Activated T-cell treated with anti-CD3 and anti-CD28 coated beads for 24 hours (primary cell): Measurements from ENCODE around the gene UTP15.
A peak's percentile ranks its signal among the peaks of the same experiment; 100 is the strongest.

Experiments
- DNase-seq: peaks from one replicate; pipeline ENCODE4 v3.0.0-alpha.2; 2020; ENCODE audit warnings: low read depth

Gene UTP15

DNA sequence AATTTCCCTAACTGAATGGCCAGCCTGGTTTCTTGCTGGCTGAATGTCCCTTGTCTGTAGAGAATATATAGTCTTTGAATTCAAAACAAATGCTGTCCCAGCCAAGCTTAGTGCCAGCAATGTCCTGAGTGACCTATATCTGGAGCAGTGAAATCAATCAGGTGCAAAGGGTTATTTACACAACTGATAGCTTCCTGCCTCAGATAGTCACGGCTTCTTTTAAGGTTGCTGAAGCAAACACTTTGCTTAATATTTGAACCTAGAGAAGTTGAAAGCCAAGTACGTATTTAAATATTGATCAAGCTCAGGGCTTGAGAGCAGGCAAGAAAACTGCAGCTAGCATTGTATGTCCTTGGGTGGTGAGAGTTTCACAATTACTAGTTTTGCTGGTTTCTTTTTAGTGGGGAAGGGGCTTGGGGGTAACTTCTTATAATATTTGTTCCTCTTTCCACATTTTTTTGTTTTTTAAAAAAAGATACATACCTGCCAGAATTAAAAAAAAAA, 58.4 kb downstream of the UTP15 start:
- DNase-seq = no peak

- DNase-seq = no peak
Observed at GRCh38 chr5:73624888-73625287, 59.3 kb downstream of the UTP15 start.

DNA sequence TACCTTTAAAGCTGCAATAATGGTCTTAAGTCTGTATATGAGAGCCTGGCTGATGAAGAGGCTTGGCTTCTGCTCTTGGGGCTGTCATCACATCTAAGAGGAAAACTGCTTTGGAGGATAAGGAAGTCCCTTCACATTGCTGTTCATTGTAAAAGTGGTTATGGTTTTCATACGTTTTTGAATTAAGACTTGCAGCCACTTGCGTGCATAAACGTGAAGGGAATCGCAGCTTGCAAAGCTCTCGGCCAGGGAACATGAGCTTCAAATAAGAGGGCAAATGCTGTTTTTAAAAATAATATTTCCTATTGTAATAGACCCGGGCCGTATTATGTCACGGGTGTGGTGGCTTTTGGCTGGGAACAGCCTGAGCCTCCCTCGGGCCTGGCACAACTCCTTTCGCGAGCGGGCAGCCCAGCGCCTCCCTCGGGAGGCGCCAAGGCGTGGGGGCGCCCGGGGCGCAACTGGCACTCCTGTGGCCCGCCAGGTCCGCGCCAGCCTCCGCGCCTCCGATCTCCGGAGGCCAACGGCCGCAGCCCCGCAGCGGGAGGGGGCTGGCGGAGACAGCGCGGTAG, 59.9 kb downstream of the UTP15 start:
- DNase-seq = no peak

DNA sequence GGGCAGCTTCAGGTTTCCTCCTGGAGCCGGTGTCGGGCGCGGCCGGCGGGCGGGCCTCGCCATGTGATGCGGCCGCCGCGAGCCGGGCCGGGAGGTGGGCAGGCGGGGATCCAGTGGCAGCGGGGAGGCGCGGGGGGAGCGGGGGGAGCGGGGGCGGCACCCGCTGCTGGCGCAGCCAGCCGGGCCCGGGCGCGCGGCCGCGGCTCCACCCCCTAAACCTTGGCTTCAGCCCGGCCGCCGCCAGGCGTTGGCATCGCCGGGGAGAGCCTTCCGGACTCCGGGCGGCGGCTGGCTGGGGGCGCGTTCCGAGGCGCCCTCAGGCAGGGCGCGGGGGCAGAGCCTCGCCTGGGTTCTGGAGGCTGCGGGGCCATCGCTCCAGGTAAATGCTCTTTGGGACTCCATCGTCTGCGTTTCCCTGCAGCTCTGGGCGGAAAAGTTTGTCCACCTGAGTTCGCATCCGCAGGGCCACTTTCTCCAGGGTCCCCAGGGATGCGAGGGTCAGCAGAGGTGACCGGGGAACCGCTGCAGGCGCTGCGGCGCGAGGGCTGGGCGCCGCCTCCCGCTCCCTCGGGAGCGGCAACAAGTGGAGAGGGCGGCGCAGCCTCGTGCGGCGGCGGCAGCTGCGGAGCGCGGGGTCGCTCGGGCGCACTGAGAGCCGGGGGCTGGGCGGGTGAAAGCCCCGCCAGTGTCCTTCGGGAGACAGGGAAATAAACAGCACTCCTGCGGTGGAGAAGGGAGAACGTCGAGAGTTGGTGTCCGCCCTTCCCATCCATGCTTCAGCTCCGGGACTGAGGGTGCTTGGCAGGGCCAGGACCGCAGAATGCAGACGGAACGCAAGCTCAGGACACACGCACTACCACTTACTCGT, 60.6 kb downstream of the UTP15 start, which contains the start of gene ARHGEF28:
Gene ARHGEF28 (plus strand): TSS at position 253 of the 868 bp plus-strand sequence. CDS start 58,656 bp downstream, outside the sequence.
- peak; percentile 8 for DNase-seq

DNA sequence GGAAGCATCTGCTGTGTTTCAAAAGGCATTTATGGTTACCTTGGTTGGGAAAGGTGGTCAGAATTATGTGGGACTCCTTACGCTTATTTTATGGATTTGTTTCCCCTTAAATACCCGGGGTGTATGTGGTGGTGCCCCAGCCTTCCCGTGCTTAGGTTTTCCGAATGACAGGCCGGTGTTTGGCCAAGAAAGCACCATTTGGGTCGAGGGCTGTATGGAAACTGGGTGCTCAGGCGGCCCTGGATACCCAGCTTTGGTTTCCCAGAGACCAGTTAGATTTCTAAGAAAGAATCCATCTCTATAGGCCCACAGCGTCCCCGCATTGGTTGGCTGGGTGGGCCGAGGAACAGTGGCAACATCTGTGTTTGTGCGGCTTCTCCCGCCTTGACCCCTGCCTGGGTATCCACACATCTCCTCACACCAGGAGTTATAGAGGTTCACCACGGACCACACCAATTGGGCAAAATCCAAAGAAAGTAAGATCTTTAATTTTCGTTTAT, 61.3 kb downstream of the UTP15 start:
- no peak for DNase-seq

DNA sequence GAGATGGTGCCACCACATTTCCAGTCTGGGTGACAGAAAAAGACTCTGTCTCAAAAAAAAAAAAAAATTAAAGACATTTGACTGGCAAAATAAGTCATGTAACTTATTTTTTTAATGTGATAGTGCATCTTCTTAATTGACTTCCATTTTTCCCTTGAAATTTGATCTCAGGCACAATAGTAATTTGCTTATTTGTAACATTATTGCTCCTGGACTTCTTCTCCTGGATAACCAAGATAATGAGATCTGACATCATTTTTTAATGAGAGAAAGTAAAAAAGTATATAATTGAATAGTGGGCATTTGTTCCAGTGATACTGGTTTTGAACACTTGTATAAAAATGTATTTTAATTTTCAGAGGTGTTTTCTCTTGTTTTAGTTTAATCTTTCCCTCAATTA, 63.9 kb downstream of the UTP15 start:
- DNase-seq = no peak

- no peak for DNase-seq
Observed at GRCh38 chr5:73630765-73631164, 65.2 kb downstream of the UTP15 start.

DNA sequence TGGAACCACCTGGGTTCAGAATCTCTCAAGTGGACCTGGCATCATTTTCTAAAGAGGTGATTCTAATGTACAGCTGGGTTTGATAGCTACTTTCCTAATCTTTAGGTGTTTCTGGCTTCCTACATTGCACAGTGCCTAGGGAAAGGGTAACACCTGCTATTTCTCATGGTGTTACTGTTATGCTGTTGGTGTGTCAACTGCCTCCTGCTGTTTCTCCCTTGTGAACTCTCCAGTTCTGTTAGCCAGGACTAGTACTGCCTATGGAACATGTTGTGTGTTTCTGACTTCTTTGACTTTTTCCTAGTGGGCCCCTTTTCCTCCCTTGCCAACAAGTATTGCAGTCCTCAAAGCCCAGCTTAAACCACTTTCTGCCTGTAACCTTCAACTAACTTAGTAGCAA, 66.0 kb downstream of the UTP15 start:
- DNase-seq = no peak
